ENCODE data around the gene ILF3. TPM values are rescaled to one million over a fixed set of nuclear protein-coding genes. Genes with fewer than 3 reads are reported as not detected.

ILF3 gene
- total RNA-seq, 2 experiments from 2014 or later = 355 to 357 TPM

DNA sequence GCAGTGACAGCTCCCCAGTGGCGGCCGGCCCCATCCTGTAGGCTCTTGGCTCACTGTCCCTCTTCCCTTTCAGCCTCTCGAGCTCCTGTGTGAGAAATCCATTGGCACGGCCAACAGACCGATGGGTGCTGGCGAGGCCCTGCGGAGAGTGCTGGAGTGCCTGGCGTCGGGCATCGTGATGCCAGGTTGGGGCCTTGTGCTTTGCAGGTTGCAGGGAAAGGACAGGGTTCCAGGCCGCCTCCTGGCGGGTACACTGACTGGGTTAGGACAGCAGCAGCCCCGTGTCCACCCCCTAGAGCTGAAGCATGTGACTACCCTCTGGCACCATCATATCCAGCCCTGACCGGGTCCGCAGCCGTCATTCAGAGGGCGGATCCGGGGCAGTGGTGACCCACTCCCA lies 25.6 kb downstream of the ILF3 start:
- DNase-seq = no peak
- no peak overlapping the region for H3K27ac Mint-ChIP-seq
- CTCF ChIA-PET = interaction anchor here (4.1 kb wide), 1 partner anchor 20 kb away, joined by 26 read pairs; the partner anchor contains the start of gene QTRT1
- intact Hi-C loops (cut with micrococcal nuclease) = no loop called here
- H3K36me3 Mint-ChIP-seq = peaks cover 65% of the 10 kb centered on the region
- no peak overlapping the region for H3K4me3 Mint-ChIP-seq
- H3K27me3 Mint-ChIP-seq = no peaks in the 10 kb centered on the region
- no peaks in the 10 kb centered on the region for H3K9me3 Mint-ChIP-seq
- POLR2A ChIA-PET = no interaction called here
- H3K4me1 Mint-ChIP-seq (ENCODE audit: low read depth) = no peaks in the 10 kb centered on the region

DNA sequence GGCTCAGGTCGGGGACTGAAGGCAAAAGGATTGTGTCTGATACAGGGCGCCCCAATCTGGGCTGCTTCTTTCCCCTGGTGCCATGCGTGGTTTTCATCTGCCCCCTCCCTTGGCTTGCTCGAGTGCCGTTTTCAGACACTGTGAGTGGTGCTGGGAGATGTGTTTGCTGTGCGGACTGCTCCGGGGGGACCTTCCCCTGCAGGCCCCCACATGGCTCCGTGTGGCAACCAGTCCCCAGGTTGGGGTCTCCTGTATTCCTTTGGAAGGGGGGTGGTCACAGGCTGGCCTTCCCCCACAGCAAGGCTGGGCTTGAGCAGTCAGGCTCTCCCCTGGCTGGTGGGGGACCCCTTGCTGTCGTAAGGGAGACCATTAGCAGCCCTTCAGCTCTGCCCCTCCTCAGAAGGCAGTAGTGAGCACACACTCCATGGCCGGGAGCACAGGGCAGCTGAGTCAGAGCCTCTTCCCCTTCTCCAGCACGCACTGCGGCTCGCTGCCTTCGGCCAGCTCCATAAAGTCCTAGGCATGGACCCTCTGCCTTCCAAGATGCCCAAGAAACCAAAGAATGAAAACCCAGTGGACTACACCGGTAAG lies 26.5 kb downstream of the ILF3 start:
- ChIA-PET CTCF (interaction anchor here (1.2 to 4.1 kb wide), 2 partner anchors 19 to 46 kb away, joined by 3 to 26 read pairs; partner anchors contain the start of gene QTRT1), POLR2A (no interaction called here)
- intact Hi-C loops (cut with micrococcal nuclease) = no loop called here
- no peak overlapping the region for H3K27ac Mint-ChIP-seq
- H3K4me3 Mint-ChIP-seq = no peak overlapping the region
- no peaks in the 10 kb centered on the region for H3K4me1 Mint-ChIP-seq (ENCODE audit: low read depth)
- H3K9me3 Mint-ChIP-seq = no peaks in the 10 kb centered on the region
- peaks cover 63% of the 10 kb centered on the region for H3K36me3 Mint-ChIP-seq
- no peak for DNase-seq
- H3K27me3 Mint-ChIP-seq = no peaks in the 10 kb centered on the region

DNA sequence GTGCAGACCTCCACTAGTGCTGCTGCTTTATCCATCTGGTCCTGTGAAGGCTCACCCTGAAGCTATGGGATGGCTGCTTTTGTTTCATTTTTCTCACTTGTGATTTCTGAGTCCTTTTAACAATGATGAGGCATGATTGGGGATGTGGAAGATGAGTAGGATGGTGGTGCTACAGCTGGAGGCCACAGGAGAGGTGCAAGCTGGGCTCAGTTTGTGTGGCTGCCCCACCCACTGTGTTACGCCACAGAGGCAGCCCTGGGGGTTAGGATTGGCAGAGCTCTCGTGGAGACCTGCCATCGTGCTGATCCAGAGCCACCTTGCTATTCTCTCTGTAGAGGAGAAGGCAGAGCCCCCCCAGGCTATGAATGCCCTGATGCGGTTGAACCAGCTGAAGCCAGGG lies 27.5 kb downstream of the ILF3 start:
- ChIA-PET POLR2A (no interaction called here), CTCF (interaction anchor here (0.6 to 4.1 kb wide), 3 partner anchors 18 to 47 kb away, joined by 3 to 26 read pairs (median 3); partner anchors contain the start of gene QTRT1)
- no peak overlapping the region for H3K27ac Mint-ChIP-seq
- no peaks in the 10 kb centered on the region for H3K9me3 Mint-ChIP-seq
- H3K36me3 Mint-ChIP-seq = peaks cover 60% of the 10 kb centered on the region
- intact Hi-C loops (cut with micrococcal nuclease) = no loop called here
- no peak overlapping the region for H3K4me3 Mint-ChIP-seq
- no peak for DNase-seq
- no peaks in the 10 kb centered on the region for H3K27me3 Mint-ChIP-seq
- no peaks in the 10 kb centered on the region for H3K4me1 Mint-ChIP-seq (ENCODE audit: low read depth)

DNA sequence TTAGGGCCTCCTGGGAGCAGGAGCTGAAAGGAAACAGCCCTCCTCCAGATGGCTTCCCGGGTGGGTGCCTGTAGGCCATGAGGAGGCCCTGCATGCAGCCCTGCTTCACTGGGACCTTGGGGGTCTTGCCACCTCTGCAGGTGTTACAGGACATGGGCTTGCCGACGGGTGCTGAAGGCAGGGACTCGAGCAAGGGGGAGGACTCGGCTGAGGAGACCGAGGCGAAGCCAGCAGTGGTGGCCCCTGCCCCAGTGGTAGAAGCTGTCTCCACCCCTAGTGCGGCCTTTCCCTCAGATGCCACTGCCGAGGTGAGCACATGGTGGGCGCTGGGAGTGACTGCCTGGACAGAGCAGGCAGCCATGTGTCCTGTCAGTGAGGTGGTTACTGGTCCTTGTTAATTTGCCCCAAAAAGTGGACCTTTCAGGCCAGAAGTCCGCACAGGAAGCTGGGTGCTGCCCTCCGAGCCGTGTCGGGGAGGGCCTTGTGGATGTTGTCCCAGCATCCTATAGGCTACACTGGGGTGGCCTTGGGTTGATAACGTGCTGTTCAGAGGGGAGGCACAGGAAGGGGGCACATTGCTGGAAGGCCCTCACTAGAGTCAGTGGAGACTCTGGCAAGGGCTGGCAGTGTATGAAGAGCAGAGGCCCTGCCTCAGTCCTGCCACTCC lies 28.4 kb downstream of the ILF3 start:
- no peak overlapping the region for H3K27ac Mint-ChIP-seq
- CTCF ChIA-PET = interaction anchor here (4.1 kb wide), 1 partner anchor 17 kb away, joined by 26 read pairs; the partner anchor contains the start of gene QTRT1
- H3K27me3 Mint-ChIP-seq = no peaks in the 10 kb centered on the region
- no peaks in the 10 kb centered on the region for H3K4me1 Mint-ChIP-seq (ENCODE audit: low read depth)
- POLR2A ChIA-PET = no interaction called here
- peaks cover 59% of the 10 kb centered on the region for H3K36me3 Mint-ChIP-seq
- no peak for DNase-seq
- intact Hi-C loops (cut with micrococcal nuclease) = no loop called here
- H3K4me3 Mint-ChIP-seq = no peak overlapping the region
- H3K9me3 Mint-ChIP-seq = no peaks in the 10 kb centered on the region

DNA sequence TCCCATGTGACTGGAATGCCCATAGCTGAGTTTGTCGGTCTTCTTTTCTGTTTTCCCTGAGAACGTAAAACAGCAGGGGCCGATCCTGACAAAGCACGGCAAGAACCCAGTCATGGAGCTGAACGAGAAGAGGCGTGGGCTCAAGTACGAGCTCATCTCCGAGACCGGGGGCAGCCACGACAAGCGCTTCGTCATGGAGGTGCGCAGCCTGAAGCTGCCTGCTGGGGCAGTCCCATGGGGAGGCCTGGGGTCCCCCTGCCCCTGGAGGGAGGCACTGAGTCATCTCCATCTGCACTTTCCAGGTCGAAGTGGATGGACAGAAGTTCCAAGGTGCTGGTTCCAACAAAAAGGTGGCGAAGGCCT lies 28.9 kb downstream of the ILF3 start:
- H3K4me1 Mint-ChIP-seq (ENCODE audit: low read depth) = no peaks in the 10 kb centered on the region
- H3K27me3 Mint-ChIP-seq = no peaks in the 10 kb centered on the region
- ChIA-PET CTCF (no interaction called here), POLR2A (no interaction called here)
- peaks cover 60% of the 10 kb centered on the region for H3K36me3 Mint-ChIP-seq
- no peak overlapping the region for H3K27ac Mint-ChIP-seq
- H3K4me3 Mint-ChIP-seq = no peak overlapping the region
- no peak for DNase-seq
- no peaks in the 10 kb centered on the region for H3K9me3 Mint-ChIP-seq
- intact Hi-C loops (cut with micrococcal nuclease) = no loop called here

DNA sequence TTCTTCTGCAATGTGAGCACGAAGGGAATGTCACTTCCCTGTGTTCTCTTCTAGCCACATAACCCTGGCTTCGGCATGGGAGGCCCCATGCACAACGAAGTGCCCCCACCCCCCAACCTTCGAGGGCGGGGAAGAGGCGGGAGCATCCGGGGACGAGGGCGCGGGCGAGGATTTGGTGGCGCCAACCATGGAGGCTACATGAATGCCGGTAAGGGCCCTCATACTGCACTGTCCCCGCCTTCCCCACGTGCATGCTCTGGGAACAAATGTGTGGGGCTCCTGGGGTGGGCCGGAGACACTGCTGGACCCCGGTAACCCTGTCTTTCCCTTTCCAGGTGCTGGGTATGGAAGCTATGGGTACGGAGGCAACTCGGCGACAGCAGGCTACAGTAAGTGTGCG lies 29.4 kb downstream of the ILF3 start:
- Mint-ChIP-seq H3K27ac (no peak overlapping the region), H3K27me3 (no peaks in the 10 kb centered on the region), H3K36me3 (peaks cover 60% of the 10 kb centered on the region), H3K9me3 (no peaks in the 10 kb centered on the region), H3K4me3 (no peak overlapping the region), H3K4me1 (ENCODE audit: low read depth) (no peaks in the 10 kb centered on the region)
- CTCF ChIA-PET = no interaction called here
- POLR2A ChIA-PET = no interaction called here
- intact Hi-C loops (cut with micrococcal nuclease) = no loop called here
- no peak for DNase-seq

DNA sequence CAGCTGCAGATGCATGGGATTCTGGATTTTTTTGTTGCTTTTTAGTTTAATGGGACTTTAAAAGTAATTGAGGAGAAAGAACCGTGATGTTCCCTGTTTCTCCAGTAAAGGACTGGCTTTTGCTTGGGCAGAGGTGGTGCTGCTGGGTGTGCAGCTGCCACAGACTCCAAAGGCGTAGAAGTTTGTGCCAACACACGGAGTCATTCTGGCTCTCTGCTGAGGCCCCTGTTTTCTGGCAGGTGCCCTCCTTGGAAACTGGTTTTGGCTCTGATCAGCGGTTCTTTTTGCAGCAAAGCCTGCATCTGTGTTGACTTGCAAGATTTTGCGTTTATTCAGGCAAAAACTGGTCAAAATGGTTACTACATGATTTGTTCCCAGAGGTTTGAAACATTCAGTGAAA lies 31.1 kb downstream of the ILF3 start:
- Mint-ChIP-seq H3K36me3 (peaks cover 60% of the 10 kb centered on the region), H3K27ac (no peak overlapping the region), H3K27me3 (no peaks in the 10 kb centered on the region), H3K9me3 (no peaks in the 10 kb centered on the region), H3K4me1 (ENCODE audit: low read depth) (no peaks in the 10 kb centered on the region), H3K4me3 (no peak overlapping the region)
- DNase-seq = no peak
- ChIA-PET CTCF (interaction anchor here (1.3 kb wide), 1 partner anchor 15 kb away, joined by 3 read pairs; no protein-coding TSS in a partner anchor), POLR2A (no interaction called here)
- intact Hi-C loops (cut with micrococcal nuclease) = no loop called here

DNA sequence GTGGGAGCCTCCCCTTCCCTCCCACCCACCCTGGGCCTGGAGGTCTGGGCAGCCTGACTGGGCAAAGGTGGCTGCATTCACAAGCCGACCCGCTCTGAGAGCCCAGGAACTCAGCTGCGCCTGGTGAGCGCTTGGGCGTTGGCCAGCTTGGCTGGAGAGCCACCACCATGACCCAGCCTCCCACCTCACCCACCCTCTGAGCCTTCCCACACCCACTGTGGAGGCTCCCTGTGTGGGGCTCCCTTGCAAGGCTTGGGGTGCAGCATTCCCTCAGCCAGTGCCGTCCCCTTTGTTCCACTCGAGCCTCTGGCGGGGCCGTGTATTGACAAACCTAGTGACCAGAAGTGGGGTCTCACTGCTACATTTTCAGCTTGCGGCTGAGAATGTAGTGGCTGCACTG lies 32.0 kb downstream of the ILF3 start:
- H3K9me3 Mint-ChIP-seq = no peaks in the 10 kb centered on the region
- no peak overlapping the region for H3K4me3 Mint-ChIP-seq
- no peaks in the 10 kb centered on the region for H3K27me3 Mint-ChIP-seq
- H3K36me3 Mint-ChIP-seq = peaks cover 59% of the 10 kb centered on the region
- DNase-seq = no peak
- intact Hi-C loops (cut with micrococcal nuclease) = no loop called here
- ChIA-PET POLR2A (no interaction called here), CTCF (interaction anchor here (1.0 kb wide), 1 partner anchor 13 kb away, joined by 4 read pairs; no protein-coding TSS in a partner anchor)
- H3K4me1 Mint-ChIP-seq (ENCODE audit: low read depth) = no peaks in the 10 kb centered on the region
- H3K27ac Mint-ChIP-seq = no peak overlapping the region

DNA sequence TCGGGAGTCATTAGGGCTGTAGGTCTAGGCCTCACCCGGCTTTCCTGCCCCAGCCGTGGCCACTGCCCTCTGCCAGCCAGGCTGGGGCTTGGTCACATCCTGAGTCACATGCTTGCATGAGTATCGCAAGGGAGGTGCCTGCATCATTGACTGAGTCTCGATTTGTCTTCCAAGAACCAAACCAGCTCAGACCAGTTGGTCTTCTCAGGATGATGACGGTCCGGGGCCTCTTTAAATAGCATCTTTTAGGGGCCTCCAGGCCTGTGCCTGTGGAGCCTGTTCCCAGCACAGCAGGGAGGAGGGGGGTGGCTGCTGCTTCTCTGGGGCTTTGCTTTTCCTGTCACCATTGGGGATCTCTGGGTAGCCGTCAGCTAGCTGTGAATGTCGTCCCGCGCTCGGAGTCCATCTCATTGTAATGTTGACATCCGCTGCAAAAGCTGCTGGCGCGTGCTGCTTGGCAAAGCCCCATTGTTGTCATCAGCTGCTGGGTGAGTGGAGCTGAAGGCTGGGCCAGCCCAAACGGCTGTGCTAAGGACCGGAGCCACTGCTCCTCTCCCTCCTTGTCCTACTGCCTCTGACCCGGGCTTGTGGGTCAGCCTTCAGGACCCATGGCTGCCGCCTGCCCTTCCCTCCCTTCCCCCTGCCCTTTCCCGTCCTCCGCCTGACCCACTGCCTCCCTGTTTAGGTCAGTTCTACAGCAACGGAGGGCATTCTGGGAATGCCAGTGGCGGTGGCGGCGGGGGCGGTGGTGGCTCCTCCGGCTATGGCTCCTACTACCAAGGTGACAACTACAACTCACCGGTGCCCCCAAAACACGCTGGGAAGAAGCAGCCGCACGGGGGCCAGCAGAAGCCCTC lies 32.7 kb downstream of the ILF3 start:
- CTCF ChIA-PET = interaction anchor here (1.0 kb wide), 1 partner anchor 13 kb away, joined by 4 read pairs; no protein-coding TSS in a partner anchor
- Mint-ChIP-seq H3K4me1 (ENCODE audit: low read depth) (no peaks in the 10 kb centered on the region), H3K9me3 (no peaks in the 10 kb centered on the region), H3K4me3 (no peak overlapping the region), H3K27me3 (no peaks in the 10 kb centered on the region), H3K27ac (no peak overlapping the region), H3K36me3 (peaks cover 52% of the 10 kb centered on the region)
- intact Hi-C loops (cut with micrococcal nuclease) = no loop called here
- POLR2A ChIA-PET = no interaction called here
- DNase-seq = no peak

DNA sequence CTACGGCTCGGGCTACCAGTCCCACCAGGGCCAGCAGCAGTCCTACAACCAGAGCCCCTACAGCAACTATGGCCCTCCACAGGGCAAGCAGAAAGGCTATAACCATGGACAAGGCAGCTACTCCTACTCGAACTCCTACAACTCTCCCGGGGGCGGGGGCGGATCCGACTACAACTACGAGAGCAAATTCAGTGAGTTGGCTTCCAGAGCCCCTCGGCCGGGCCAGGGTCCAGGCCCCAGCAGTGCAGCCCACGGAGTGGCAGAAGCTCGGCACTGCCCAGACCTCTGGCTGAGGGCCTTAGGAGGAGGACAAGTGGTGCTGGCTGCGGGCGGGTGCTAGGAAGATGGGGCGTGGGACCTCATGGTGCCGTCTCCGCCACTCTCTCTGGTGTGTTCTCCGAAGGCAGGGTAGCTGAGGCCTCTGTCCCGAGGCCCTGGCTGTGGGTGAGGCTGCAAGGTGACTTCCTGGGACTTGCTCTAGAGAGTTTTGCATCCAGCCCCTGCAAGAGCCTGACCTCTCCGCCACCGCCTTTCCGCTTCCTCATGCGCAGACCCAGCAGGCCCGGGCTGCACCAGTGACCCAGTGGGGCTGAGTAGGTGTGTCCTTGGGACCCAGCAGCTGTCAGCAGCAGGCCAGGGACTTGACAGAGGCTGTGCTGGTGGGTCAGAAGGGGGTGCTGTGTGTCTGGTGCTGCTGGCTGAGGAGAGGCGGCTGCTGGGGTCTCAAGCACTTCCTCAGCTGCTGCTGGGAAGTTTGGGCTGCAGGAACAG lies 33.6 kb downstream of the ILF3 start:
- intact Hi-C loops (cut with micrococcal nuclease) = no loop called here
- Mint-ChIP-seq H3K27ac (no peak overlapping the region), H3K4me1 (ENCODE audit: low read depth) (no peaks in the 10 kb centered on the region), H3K9me3 (no peaks in the 10 kb centered on the region), H3K27me3 (no peaks in the 10 kb centered on the region), H3K36me3 (peaks cover 48% of the 10 kb centered on the region), H3K4me3 (no peak overlapping the region)
- ChIA-PET CTCF (interaction anchor here (1.0 kb wide), 1 partner anchor 12 kb away, joined by 3 read pairs; no protein-coding TSS in a partner anchor), POLR2A (no interaction called here)
- no peak for DNase-seq

DNA sequence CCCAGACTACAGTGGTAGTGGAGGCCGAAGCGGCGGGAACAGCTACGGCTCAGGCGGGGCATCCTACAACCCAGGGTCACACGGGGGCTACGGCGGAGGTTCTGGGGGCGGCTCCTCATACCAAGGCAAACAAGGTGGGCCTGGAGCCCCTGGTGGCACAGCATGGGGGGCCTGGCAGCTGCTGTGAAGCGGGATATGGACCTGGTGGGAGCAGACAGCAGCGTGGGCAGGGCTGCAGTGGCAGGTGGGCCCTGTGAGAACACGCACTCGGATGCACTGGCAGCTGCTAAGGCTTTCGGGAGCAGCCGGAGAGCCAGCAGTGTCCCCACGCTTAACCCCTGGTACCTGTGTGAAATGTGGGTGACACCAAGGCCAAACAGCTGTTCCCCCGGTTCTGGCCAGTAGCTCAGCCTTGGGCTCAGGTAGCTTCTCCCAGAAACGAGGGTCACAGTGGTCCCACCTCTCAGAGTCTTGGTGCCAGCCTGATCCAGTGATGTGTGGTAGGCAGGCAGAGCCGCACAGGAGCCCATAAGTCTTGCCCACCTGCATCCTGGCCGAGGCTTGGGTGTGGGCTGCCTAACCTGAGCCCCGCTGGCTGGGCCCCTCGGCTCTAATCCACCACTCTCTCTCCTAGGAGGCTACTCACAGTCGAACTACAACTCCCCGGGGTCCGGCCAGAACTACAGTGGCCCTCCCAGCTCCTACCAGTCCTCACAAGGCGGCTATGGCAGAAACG lies 34.6 kb downstream of the ILF3 start:
- H3K36me3 Mint-ChIP-seq = peaks cover 41% of the 10 kb centered on the region
- no peak overlapping the region for H3K4me3 Mint-ChIP-seq
- ChIA-PET POLR2A (no interaction called here), CTCF (interaction anchor here (1.0 to 3.3 kb wide), 3 partner anchors 11 to 107 kb away, joined by 3 to 12 read pairs (median 3); no protein-coding TSS in a partner anchor)
- intact Hi-C loops (cut with micrococcal nuclease) = no loop called here
- H3K4me1 Mint-ChIP-seq (ENCODE audit: low read depth) = no peaks in the 10 kb centered on the region
- no peaks in the 10 kb centered on the region for H3K27me3 Mint-ChIP-seq
- H3K9me3 Mint-ChIP-seq = no peaks in the 10 kb centered on the region
- no peak for DNase-seq
- H3K27ac Mint-ChIP-seq = no peak overlapping the region
